SU-DHL-6 (cell line): ENCODE results near the gene DST.

ENCODE experiments used
- EZH2phosphoT487 ChIP-seq: fragments of 200-600 bp; sonication (generic), shearing (Covaris generic); conservative IDR thresholded peaks from 2 replicates; pipeline ENCODE4 v1.6.1; 2018; ENCODE audit warnings: mild to moderate bottlenecking, antibody characterized with exemption, low read length, moderate library complexity, mixed read lengths
- TF ChIP-seq, protein P1 (sequence below): fragments of 200-600 bp; sonication (generic); IDR thresholded peaks from one replicate; pipeline ENCODE4 v1.5.1; 2017; ENCODE audit warnings: antibody characterized with exemption, mild to moderate bottlenecking, low read length, moderate library complexity; ENCODE audit not compliant: insufficient read depth, poor library complexity, severe bottlenecking

GRCh38 chr6:56607111-56607752 is 35.5 kb downstream of the DST start:
- TF ChIP-seq, protein P1, sequence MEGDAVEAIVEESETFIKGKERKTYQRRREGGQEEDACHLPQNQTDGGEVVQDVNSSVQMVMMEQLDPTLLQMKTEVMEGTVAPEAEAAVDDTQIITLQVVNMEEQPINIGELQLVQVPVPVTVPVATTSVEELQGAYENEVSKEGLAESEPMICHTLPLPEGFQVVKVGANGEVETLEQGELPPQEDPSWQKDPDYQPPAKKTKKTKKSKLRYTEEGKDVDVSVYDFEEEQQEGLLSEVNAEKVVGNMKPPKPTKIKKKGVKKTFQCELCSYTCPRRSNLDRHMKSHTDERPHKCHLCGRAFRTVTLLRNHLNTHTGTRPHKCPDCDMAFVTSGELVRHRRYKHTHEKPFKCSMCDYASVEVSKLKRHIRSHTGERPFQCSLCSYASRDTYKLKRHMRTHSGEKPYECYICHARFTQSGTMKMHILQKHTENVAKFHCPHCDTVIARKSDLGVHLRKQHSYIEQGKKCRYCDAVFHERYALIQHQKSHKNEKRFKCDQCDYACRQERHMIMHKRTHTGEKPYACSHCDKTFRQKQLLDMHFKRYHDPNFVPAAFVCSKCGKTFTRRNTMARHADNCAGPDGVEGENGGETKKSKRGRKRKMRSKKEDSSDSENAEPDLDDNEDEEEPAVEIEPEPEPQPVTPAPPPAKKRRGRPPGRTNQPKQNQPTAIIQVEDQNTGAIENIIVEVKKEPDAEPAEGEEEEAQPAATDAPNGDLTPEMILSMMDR = no peak
- no peak for TF ChIP-seq EZH2phosphoT487
